ENCODE results near the gene FAT2. TPM values are rescaled to one million over a fixed set of nuclear protein-coding genes. Genes with fewer than 3 reads are reported as not detected.

The FAT2 gene
- total RNA-seq, 2 experiments from 2014 or later, result not detected

Other genes with a start within 250 kb of the FAT2 start
- not detected for gene SLC36A2, start 243.8 kb downstream of the FAT2 start, total RNA-seq
- 1 to 10 TPM; 6.6 to 7.7 TPM for gene SLC36A1, start 143.7 kb downstream of the FAT2 start, total RNA-seq
- not detected for gene SPARC, start 95.6 kb upstream of the FAT2 start, total RNA-seq
- 10 to 100 TPM; 45.2 to 46.6 TPM for gene ATOX1, start 167.3 kb upstream of the FAT2 start, total RNA-seq
- 100 to 1,000 TPM; 193 to 213 TPM for gene G3BP1, start 180.6 kb upstream of the FAT2 start, total RNA-seq